GM12891 (cell line): Measurements from ENCODE around the gene RNF13.

Source experiments
- PAX5 ChIP-seq: IDR thresholded peaks from 2 replicates; pipeline ENCODE4 v1.6.1; 2011; ENCODE audit warnings: low read length, moderate library complexity, mild to moderate bottlenecking; ENCODE audit not compliant: insufficient read depth, severe bottlenecking
- POLR2A ChIP-seq: IDR thresholded peaks from 2 replicates; pipeline ENCODE4 v1.6.1; 2011; ENCODE audit warnings: low read depth, low read length, control low read depth
- POLR2AphosphoS5 ChIP-seq: IDR thresholded peaks from 2 replicates; pipeline ENCODE4 v1.6.1; 2011; ENCODE audit warnings: low read depth, low read length, control low read depth
- POU2F2 ChIP-seq: IDR thresholded peaks from 2 replicates; pipeline ENCODE4 v1.6.1; 2011; ENCODE audit warnings: low read depth, mild to moderate bottlenecking, control low read depth, low read length, moderate library complexity
- SPI1 ChIP-seq: IDR thresholded peaks from 2 replicates; pipeline ENCODE4 v1.6.1; 2011; ENCODE audit warnings: low read depth, low read length, control low read depth
- TAF1 ChIP-seq: IDR thresholded peaks from 2 replicates; pipeline ENCODE4 v1.6.1; 2011; ENCODE audit warnings: low read depth, low read length, control low read depth

DNA sequence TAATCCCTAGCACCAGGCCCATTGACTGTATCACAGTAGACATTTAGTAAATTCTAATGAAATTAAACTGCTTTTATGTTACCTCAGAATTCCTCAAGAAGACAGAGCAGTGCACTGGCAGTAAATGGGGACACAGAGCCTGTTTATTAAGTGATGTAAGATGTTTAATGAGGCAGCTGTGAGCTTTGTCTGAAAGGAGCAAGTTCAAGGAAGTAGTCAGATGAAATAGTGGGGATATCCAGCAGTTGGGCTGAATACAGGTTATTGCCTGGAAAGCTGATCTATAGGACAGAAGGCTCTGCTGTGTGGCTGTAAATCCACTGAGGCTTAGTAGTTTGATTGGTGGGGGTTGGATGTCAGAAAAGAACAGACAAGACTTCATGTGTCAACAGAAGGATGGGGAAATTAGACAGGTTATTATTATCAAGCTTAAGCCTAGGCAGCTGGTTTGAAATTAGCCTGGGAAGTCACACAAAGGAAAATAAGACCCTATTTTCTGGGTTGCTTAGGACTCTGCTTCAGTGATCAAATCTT is 95.5 kb downstream of the RNF13 start:
- no peak for TF ChIP-seq POLR2AphosphoS5
- TF ChIP-seq POLR2A, result no peak
- TF ChIP-seq SPI1, result no peak
- no peak for TF ChIP-seq TAF1
- TF ChIP-seq PAX5, result no peak
- TF ChIP-seq POU2F2, result no peak
